GM18507 (cell line): ENCODE measurements around the gene DACH1.

Source experiments
- DNase-seq: peaks from one replicate; pipeline ENCODE4 v3.0.0; 2011; ENCODE audit warnings: low read depth; ENCODE audit not compliant: insufficient read length; ENCODE audit errors: extremely low spot score
- FAIRE-seq: peaks from 2 replicates; lab custom pipeline; 2011; peaks lifted over from hg19 to GRCh38; lab: Jason Lieb, UNC

Gene DACH1

DNA sequence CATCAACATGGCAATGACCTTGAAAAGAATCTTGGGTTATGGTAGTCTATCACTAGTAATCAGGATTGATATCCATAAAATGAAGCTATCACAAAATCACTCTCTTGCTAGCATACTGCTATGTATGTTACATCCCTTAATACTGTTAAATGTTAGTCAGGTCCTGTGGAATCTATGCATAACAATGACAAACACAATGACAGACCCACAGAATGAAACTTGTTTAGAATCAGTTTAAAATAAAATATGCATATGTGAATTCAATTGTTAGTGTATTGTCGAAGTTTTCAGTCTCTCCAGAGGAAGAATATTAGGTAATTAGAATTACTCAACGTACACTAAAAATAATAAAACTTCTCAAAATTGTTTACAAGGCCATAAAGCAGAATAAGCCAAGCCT lies 137.6 kb downstream of the DACH1 start:
- DNase-seq, result no peak
- no peak for FAIRE-seq

DNA sequence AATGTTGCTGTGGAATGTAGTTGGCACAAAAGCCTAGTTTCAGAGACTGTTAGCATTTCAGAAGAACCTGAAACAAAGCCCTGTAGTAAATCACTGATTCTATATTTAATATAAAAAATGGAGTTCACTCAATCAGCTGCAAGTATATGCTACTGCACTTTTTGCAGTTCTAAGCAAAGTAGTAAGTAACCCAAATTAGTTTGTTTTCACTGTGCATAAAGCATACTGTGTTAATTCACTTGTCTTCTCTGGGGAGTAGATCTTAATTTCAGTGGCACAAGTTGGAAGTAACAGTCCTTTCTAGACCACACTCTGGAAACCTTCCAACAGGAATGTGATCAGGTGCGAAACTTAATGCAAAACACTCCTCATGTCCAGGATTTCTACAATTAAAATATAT lies 139.3 kb downstream of the DACH1 start:
- DNase-seq (no peak), FAIRE-seq (no peak)

DNA sequence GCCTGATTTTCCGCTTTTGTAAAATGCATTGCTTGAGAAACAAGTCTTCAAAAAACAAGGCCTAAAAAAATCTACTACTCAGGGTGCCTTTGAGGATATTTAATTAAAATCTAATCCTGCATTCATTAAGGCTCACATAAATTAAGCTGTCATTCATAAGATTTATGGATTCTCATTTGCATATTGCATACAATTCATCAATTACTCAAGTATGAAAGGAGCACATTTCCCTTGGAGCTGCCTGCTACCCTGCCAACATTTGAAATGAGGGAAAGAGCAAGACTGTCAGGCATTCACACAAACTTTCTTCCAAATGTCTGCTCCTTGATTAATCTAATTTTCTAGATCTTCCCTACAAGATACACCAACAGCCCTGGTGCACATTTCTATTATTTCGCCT lies 140.0 kb downstream of the DACH1 start:
- FAIRE-seq, result no peak
- DNase-seq, result no peak

DNA sequence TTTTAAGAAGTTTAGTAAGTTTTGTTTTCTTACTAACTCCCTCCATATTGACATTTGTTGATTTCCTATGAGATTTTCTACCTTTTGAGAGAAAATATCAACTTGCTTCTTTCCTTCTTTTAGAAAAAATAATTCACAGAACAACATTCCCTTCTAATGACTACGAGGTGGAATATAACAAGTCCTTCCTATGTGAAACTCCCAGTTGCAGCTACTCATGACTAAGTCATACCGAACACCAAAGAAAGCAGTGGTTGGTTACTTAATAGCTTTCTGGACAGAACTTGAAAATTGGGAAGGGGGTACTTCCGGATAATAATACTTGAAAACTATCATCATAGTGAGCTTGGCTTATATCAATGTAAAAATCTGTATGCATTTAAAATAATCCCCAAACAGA lies 144.8 kb downstream of the DACH1 start:
- FAIRE-seq (no peak), DNase-seq (no peak)

DNA sequence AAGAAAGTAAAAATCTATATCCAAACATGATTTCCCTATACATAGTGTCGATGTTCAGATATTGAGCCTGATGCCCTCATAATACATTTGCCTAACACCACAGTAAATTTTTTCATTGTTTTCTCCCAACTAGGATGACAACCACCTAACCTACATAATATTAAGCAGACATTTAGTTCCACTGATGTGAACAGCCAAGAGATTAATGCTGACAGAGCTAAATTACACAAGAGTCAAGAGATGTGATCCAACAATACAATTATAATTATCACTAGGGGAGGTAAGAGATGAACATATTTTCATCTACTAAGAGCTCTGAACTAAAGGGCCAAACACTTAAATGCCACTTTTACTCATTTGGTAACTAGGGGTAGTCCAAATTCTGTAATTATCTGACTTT lies 145.9 kb downstream of the DACH1 start:
- no peak for FAIRE-seq
- no peak for DNase-seq

DNA sequence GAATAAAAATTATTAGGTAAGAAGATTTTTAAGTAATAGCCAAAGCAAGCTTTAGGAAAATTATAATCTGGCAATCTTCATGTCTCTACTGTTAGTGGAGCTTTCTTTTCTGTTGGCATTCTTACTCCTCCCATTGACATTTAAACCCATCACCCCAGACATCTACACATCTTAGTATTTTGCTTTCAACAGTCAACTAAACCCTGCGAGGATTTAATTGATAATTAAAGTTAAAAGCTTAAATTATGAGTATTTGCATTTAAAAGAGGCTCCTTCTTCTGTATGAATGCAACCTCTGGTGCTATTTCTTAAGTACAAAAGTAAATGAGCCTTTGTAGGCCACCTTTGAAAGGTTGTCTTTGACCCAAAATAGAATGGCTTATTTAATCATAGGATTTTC lies 148.1 kb downstream of the DACH1 start:
- DNase-seq (no peak), FAIRE-seq (no peak)

DNA sequence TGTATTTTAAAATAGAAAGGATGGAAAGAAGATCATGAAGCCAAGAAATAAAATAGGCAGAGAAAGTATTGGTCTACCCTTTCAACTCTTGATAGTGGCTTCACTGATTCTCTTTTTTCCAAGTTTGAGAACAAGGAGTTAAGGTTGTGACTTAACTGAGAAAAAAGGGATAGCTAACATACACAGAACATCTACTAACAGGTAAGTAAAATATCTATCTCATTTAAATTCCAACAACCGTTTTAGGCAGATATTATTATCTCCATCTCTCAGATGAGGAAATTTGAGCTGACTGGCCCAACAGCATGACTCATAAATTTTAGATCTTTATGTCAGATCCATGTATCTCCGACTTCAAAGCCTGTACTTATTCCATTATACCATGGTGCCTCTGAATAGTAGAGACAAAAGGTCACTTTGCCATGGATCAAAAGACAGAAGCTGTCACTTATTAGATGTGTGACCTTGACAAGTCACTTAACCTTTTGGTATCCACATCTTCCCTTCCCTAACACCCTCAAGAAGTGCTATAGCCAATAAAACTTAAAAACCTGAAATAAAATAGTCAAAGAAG lies 152.1 kb downstream of the DACH1 start:
- DNase-seq (no peak), FAIRE-seq (no peak)

DNA sequence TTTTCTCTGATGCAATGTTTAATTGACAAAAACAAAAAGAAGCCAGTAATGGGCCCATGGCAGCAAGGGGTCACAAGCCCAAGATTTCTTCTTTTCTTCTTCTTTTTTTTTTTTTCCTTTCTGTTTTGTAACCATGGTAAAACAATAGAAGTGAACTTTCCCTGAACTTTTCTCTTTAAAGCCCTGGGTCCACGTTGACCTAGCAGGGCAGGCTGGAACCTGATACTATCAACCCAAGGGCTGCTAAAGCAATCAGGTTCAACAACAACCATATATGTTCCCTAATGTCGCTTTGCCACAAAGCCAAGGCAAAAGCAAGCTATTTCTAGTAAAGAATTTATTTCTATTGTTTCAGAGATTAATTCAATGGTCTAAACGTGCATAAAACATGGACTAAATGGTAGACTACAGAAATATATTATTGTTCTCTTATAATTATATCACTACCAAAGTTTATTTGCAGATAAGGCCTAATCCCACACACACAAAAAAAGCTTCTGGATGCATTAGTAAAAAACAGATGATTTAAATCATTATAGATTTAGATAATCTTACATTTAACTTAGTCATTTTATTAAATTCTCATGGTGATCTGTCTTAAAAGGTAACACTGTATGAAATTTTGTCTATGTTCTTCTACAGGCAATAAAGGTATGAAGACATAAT lies 153.9 kb downstream of the DACH1 start:
- no peak for FAIRE-seq
- no peak for DNase-seq

DNA sequence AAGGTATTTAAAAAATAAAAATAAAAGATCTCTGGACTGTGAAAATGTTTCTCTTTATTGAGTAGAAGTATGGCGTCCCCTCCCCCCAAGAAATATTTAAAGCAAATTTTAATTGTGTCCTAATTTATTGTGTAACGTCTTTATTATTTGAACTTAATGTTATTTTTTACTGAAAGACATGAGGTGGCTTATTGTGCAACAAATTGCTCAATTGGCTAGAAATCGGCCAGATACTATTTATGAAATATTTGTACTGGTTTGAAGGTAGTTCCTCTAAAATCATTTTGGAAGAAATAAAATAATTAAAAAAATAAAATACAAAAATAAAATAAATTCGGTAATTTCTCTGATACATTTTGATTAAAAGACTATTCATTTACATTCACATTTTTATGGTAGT lies 162.3 kb downstream of the DACH1 start:
- FAIRE-seq (no peak), DNase-seq (no peak)

DNA sequence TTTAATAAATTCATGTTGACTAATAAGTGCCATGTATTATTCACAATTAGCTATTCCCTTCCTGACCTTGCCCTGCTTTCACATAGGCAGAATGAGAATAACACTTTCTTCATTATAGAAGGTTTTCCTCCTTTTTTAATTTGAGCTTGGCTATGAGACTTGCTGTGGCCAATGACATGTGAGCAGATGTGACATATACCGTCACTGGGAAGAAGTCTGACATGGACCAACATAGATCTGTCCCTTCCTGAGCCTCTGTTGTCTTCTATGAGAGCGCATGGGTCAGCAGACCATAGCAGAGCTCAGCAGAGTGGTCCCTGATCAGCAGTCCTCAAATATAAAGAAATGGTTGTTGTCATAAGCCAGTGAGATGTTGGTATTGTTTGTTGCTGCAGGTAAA lies 163.9 kb downstream of the DACH1 start:
- no peak for FAIRE-seq
- no peak for DNase-seq

DNA sequence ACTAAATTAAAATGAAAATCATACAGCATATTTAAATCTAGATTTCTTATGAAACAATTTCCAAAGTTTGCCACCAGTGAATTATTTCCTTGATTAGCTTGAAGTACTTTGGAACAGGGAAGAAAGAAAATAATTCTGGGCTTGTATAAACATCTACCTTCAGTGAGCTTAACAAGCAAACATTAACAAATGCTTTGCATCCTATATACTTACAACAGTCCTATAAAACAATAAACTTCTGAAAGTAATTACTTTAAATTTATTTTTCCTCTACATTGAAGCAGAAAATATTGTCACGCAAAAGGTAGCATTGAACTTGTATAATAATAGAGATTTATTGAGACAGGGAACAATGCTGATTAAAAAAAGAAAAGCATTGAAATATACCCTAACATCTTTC lies 164.8 kb downstream of the DACH1 start:
- FAIRE-seq (no peak), DNase-seq (no peak)

DNA sequence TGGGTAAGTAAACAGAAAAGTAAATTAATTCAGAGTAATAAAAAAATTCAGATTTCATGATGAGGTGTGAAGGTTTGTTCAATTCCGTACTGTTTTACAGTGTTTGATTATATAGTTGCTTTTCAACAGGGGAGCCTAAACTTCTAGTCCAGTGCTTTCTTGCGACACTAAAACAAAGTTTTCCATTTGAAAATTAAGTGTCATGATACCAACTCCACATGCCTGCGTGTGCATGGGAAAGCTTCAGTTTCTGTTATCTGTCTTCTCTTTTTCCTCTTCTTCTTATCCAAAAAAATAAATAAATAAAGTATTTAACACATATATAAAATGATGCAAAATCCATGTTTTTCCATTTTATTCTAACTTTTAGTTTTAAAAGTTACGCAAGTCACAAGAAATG lies 165.3 kb downstream of the DACH1 start:
- no peak for DNase-seq

DNA sequence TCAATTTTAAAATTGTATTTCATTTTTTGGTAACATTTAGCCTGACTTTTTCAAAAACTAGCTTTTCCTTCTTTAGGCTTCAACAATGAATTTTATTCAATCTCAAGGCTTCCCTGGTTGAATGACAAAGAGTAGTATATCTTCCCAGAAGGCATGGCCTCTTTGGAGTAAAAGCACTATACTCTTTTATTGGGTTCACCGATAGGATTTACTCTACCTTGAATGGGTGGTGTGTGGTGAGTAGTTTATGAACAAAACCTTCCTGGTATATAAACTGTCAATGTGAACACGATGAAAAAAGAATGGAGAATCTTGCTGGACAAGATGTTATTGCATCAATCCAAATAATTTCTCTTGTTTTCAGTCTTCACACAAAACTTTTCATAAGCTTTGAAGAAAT lies 167.7 kb downstream of the DACH1 start:
- no peak for FAIRE-seq
- no peak for DNase-seq

More for the DNA sequence above, 165.3 kb downstream of the DACH1 start:
- no peak for FAIRE-seq

DNA sequence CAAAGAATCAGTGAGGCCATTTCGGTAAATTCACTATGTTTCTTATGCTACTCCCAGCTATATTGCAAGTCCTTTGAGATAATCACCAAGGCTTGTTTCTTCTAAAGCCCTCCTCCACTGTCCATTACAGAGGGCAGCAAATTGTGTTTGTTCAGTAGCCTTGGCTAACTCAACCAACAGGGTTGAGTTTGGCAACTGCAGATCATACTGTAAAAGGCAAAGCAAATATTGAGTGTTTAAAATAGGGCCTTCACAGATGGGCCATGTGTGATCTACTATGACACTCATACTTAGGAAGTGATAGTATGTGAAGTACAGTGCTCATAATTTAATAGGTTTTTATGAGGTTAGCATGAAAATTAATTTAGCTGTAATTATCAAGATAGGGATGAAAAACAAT lies 171.3 kb downstream of the DACH1 start:
- DNase-seq (no peak), FAIRE-seq (no peak)

DNA sequence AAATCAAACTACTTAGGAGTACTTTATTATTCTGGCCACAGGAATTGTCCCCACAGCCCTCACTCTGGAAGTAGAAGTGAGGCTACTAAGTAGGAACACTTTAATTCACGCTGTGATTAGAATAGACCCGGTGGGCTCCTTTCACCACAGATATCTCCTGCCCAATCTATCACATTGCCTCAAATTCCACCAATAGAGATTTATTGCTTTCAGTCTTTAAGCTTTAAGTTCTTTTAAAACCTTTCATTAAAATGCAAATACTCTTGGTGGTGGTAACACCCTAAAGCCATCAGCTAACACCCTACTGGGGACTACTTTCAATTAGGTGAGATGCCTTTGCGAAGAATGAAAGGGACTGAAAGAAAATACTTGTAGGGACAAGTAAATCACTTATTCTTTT lies 181.9 kb downstream of the DACH1 start:
- no peak for FAIRE-seq
- no peak for DNase-seq

DNA sequence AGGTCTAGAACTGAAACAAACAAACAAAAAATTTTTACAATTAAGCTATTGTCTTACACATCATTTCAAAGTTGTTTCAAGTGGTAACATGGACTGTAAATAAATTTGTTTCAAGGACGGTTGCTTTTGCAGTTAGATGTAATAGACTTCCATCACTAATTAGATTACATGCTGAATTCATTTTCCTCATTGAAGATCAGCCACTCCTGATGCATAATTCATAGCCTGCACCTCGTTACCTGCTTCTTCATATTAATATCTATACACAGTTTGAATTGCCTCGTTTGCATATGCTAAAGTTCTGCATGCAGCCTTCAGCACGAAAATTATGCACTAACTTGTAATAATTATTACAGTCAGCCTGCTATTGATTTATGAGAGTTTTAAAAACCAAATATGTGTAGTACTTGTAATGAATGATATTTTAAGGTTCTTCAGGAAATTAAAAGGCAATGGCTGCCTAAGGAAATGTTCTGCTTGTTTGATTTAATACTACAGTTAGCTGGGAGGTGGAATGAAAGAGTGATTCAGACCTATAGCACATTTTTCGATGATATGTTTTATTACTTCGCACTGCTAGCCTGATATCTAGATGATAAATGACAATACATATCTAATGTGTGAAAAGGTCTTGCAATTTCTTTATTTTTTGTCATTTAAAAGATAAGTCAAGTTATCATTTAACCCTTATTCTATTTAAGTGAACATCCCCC lies 184.9 kb downstream of the DACH1 start:
- DNase-seq (no peak), FAIRE-seq (no peak)

DNA sequence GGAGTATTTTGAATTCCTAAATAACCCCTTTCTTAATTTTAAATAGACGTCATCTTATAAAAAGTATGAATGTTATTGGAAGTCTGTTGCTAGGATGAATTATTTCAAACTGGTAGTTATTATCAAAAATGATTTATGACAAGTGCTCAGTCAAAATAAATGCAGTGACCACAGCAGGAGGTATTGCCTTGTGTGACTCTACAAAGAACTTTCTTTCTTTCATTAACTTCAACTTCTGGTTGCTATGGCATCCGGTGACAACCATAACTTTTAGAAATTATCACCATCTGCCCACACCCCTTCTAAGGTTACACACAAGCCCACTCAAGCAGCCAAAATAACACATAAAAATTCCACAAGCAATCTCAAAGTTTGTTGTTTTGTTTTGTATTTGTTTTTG lies 189.9 kb downstream of the DACH1 start:
- FAIRE-seq (no peak), DNase-seq (no peak)

DNA sequence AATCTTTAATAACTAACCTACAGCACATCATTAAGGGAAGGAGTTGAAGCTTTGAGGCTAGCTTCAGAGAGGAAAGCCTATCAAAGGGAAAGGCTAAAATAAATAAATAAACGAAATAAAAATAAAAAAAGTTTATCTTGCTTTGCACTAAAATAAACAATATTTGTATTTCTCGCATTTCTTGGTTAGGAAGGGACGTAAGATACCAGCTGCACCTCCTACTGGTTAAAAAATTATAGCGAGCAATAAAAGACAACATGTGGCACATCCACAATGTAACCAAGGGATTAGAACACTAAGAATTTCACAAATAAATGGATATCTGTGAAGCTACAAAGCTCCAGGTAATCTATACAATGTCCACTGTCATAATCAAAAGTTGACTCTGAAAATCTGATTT lies 194.5 kb downstream of the DACH1 start:
- FAIRE-seq, result no peak
- DNase-seq, result no peak

DNA sequence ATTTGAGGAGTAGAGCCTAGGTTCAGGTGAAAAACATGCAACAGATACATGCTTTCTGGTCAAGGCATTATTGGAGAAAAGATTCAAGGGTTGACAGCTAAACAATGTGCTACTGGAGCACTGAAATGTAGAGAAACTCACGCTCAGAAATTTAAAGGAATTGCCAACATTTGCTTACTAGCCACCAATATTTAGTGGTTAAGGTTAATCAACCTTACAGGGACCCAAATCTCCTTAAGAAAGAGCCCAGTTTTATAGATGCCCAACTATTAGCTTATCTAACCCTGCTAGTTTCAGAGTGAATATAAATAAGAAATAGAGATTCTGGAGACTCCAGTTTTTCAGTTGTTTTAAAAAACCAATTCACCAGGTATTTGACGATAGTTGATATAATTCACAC lies 203.6 kb downstream of the DACH1 start:
- no peak for FAIRE-seq
- DNase-seq, result no peak

DNA sequence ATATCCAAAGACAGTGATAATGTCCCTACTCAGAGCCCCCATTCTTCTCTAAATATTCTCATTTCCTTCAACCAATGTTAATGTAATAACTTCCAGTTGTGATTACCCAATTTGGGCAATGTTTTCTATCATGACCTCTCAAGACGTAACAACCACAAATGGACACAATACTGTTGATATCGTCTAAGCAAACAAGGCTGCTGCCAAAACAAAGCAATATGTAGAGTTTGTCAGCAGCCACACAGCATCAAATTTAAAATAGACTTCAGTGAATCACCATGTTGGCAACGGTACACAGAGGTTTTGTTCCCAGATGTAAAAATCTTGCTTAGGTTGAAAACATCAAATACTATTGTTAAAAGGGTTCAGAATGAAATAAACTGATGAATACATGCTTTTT lies 205.1 kb downstream of the DACH1 start:
- no peak for FAIRE-seq
- no peak for DNase-seq

DNA sequence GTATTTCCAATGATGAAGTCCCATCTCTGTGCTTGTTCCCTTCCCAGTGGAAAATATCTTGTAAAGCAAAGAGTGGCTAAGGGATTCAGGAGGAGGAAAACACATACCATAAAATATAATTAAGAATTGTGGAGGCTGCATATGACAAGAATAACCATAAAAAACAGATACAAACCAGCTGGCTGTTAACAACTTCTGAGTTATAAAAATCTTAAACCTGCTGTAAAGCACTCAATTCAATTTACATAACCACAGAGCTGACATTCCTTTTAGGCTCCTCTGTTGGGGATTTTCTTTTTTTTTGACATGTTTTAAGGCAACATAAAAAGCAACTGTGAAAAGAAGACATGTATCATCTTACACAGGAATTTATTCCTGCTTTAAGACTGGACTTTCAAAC lies 207.6 kb downstream of the DACH1 start:
- DNase-seq (no peak), FAIRE-seq (no peak)
